ENCODE data around the gene RMDN3.

The RMDN3 gene

DNA sequence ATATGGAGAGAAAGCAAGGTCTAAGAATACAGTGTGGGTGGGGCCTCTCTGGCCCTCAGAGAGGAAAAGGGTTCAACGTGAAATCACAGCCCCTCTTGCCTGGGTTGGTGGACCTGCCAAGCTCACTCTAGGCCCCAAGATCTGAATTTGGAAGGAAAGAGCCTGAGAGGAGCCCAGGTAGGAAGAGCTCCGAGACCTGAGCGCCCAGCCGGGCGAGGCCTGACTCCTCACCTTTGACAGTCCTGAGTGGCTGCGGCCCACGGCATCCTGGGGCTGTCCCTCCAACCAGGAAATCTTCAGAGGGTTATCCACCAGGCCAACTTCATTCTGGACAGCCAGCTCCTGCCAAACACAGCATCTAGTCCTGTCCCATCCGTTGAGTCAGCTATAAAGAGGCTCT, 18.4 kb upstream of the RMDN3 start:
- no peak for DNase-seq (ENCODE audit: low read depth)

DNA sequence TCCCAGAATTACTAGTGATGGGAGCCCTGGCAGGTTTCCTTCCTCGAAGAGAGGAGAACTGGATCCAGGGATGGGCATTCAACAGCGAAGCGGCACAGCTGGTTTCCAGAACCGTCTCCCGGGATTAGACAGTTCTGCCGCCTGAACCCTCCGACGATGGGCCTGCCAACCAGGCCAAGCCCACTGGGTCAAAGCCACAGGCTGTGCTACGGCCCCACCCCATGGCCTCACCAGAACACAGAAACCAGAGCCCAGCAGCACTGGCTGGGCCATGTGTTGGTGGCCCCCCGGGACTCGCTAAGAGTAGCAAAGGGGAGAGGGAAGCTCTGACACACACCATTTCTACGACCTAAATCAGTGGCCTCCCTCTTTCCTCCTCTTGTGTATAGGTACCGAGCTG, 17.0 kb upstream of the RMDN3 start:
- DNase-seq (ENCODE audit: low read depth) = no peak

- no peak for DNase-seq (ENCODE audit: low read depth)
Measured at GRCh38 chr15:40771242-40771641, 16.2 kb upstream of the RMDN3 start.

- no peak for DNase-seq (ENCODE audit: low read depth)
Measured at GRCh38 chr15:40770147-40770721, 15.2 kb upstream of the RMDN3 start.

GRCh38 chr15:40769274-40770146, 14.5 kb upstream of the RMDN3 start, which contains the start of gene C15orf62:
C15orf62 (plus strand) TSS chr15:40769980; CDS start chr15:40770496, 516 bp downstream.
- DNase-seq (ENCODE audit: low read depth) = peak; percentile 65

DNA sequence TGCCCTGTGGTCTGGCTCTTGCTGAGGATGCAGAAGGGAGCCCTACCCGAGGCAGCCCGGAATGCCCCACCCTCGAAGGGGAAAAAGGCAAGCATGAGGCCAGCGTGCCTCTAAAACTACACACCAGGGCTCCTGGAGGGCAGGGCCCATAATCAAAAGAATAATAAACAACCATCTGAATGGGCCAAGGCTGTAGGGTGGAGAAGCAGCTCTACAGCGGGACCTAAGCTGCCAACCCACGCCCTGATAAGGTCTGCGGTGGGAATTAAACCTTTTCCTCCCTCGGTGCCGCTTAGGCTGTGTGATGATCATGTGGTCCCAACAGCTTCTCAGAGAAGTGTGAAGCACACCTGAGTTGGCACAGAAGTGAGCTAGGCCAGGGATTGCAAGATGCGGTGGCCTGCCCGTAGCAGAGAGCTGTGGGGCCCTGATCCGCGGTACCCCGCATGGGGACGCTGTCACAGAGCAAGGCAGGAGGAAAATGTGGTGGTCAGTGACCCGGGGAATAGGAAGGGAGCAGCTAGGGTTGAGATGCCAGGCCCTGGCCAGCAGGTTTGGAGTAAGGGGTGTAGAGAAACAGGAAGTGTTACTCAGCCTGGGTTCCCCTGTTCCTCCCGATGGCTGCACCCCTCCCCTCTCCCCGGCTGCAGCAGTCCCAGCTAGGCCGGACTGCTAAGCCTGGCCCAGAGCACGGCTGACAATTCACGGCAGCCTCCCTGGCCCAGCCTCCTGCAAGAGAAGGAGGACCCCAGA, 13.6 kb upstream of the RMDN3 start:
- DNase-seq (ENCODE audit: low read depth) = no peak

GRCh38 chr15:40767838-40768500, 12.9 kb upstream of the RMDN3 start:
- no peak for DNase-seq (ENCODE audit: low read depth)

GRCh38 chr15:40766906-40767837, 12.1 kb upstream of the RMDN3 start:
- no peak for DNase-seq (ENCODE audit: low read depth)

- no peak for DNase-seq (ENCODE audit: low read depth)
Measured at GRCh38 chr15:40766194-40766815, 11.3 kb upstream of the RMDN3 start.

DNA sequence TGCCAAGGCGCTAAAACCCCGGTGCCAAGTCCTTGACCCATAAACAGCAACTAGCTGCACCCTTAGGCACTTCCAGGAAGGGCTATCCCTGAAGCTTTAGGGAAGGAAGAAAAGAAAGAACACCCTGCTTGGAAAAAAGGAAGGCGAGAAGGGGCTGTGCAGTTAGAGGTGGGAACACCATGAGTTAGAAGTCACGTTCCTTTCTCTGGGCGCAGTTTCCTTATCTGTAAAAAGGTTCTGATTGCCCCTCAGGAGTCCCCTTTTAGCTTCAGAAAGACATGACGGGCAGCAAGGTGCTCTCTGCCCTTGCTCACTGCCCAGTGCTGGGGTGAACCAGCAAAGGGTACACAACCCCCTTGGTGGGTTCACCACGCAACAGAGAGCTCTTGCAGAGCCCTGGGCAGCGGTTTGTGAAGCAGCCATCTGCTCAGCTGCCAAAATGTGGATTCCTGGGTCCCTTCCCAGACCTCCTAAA, 9.6 kb upstream of the RMDN3 start:
- DNase-seq (ENCODE audit: low read depth) = no peak

GRCh38 chr15:40763801-40764628, 9.0 kb upstream of the RMDN3 start, which contains the start of gene GCHFR:
GCHFR (plus strand) TSS chr15:40764068; CDS start chr15:40764181, 113 bp downstream.
- DNase-seq (ENCODE audit: low read depth) = peak; percentile 45

- peak; percentile 20 for DNase-seq (ENCODE audit: low read depth)
Measured at GRCh38 chr15:40762919-40763800, 8.1 kb upstream of the RMDN3 start.

DNA sequence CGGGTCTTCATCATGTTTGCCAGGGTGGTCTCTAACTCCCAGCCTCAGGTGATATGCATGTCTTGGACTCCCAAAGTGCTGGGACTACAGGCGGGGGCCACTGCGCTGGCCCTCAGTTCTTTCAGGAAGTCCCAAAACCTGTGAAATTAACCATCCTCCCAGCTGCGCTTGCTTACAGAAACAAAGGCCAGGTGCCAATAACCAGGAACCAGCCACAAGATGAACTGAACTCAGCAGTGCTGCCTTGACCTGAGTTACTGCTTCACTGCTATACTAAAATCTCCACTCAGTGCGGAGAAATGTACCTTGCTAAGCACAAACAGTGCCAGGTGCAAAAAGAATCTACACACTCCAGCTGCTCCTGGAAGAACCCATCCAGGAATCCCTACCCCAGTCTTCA, 4.9 kb upstream of the RMDN3 start:
- DNase-seq (ENCODE audit: low read depth) = no peak

GRCh38 chr15:40756938-40757337, 1.9 kb upstream of the RMDN3 start:
- no peak for DNase-seq (ENCODE audit: low read depth)

DNA sequence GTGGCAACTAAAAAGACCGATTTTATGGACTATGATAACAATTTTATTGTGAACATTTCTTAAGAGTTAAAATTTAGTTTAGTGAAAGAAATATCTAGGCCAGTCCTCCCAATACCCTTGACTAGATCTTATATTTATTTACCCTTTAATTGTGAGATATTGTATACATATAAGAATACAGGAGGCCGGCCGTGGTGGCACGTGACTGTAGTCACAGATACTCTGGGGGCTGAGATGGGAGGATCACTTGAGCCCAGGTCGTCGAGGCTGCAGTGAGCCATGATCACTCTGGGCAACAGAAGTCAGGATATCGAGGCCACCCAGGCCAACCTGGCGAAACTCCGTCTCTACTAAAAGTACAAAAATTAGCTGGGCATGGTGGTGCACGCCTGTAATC, 756 bp upstream of the RMDN3 start:
- DNase-seq (ENCODE audit: low read depth) = no peak

GRCh38 chr15:40754574-40754882, 526 bp downstream of the RMDN3 start:
- no peak for DNase-seq (ENCODE audit: low read depth)

DNA sequence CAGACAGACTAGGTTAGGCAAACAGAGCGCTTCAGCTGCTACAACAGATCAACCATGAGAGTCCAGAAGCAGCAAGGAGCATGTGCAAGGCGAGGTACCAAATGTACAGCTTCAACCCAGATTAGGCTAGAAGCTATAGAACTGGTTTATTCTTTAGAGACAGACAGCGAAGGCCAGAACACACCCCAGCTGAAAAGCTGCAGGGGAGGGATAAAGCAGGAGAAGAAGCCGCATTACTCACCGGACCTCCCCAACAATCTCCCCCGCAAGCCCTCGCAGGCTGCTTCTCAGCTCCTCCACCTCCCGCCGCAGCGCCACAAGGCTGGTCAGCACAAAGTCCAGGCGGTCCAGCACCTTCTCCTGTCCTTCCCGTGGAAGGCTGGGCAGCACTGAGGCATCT, 3.3 kb downstream of the RMDN3 start:
- DNase-seq (ENCODE audit: low read depth) = no peak

- no peak for DNase-seq (ENCODE audit: low read depth)
Measured at GRCh38 chr15:40750885-40751284, 4.2 kb downstream of the RMDN3 start.

DNA sequence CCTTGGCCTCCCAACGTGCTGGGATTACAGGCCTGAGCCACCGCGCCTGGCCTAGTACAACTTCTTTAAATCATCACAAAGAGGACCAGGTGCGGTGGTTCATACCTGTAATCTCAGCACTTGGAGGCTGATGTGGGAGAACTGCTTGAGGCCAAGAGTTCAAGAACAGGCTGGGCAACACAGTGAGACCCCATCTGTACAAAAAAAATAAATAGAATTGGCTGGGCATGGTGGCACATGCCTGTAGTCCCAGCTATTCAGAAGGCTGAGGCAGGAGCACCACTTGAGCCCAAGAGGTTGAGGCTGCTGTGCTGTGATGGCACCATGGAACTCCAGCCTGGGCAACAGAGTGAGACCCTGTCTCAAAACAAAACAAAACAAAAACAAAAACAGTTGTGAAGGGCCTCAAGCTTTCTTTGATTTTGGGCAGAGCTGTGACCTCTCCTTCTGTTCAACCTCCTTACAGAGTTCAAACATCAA, 5.9 kb downstream of the RMDN3 start:
- no peak for DNase-seq (ENCODE audit: low read depth)
